GM12878 (cell line): Measurements from ENCODE around the gene SLC4A5. TPM values are rescaled to one million over a fixed set of nuclear protein-coding genes. Genes with fewer than 3 reads are reported as not detected.
A peak's percentile ranks its signal among the peaks of the same experiment; 100 is the strongest.

Source experiments
- ATAC-seq: fragments of 200-7000 bp; cut with Tn5 transposase; 3 replicates; pipeline ENCODE4 v1.9.1; 2020; ENCODE audit warnings: mild to moderate bottlenecking, moderate library complexity
- BruUV-seq: library from RNA; stranded (reverse); fragments of 400-500 nt; replicated peaks from 2 replicates; lab custom pipeline; 2021; lab: Mats Ljungman, UMichigan
- CTCF ChIA-PET: fragments of 300-600 bp; sonication (Branson Sonifier 250); formaldehyde crosslinking; extraction: SDS; loops from one replicate; lab custom pipeline; 2021; ENCODE audit warnings: inconsistent platforms; lab: Yijun Ruan, JAX
- POLR2A ChIA-PET: fragments of 350-600 bp; formaldehyde crosslinking; extraction: SDS; loops from one replicate; lab custom pipeline; 2021; ENCODE audit warnings: inconsistent platforms; lab: Charles Lee
- RAD21 ChIA-PET: fragments of 300-600 bp; sonication (Branson Sonifier 250); formaldehyde crosslinking; loops from one replicate; lab custom pipeline; 2023; ENCODE audit warnings: antibody characterized with exemption; ENCODE audit not compliant: unreplicated experiment; lab: Charles Lee
- SMC1A ChIA-PET: fragments of 300-600 bp; sonication (Branson Sonifier 250); formaldehyde crosslinking; loops from one replicate; lab custom pipeline; 2023; ENCODE audit not compliant: unreplicated experiment, uncharacterized antibody; lab: Charles Lee
- DNase-seq: peaks from one replicate; pipeline ENCODE4 v3.0.0-alpha.2; 2011; ENCODE audit warnings: low read depth, low spot score
- FAIRE-seq: peaks from 3 replicates; lab custom pipeline; 2011; peaks lifted over from hg19 to GRCh38; lab: Jason Lieb, UNC
- H2AFZ ChIP-seq: 2 replicates; pipeline ENCODE4 v1.6.0; 2011; ENCODE audit warnings: low read depth, low read length, control low read depth; ENCODE audit not compliant: control insufficient read depth
- H3K27ac ChIP-seq: 2 replicates; pipeline ENCODE4 v1.5.1; 2011; ENCODE audit warnings: control low read depth; ENCODE audit not compliant: control insufficient read depth, insufficient read depth
- H3K27me3 ChIP-seq, 2 experiments: replicated peaks in 1 of 2; 2 replicates each; pipeline versions ENCODE4 v1.6.0 to v1.6.1; 2011; ENCODE audit warnings: low read length in 1 of 2; ENCODE audit not compliant: control insufficient read depth in 2 of 2, insufficient read depth in 2 of 2
- H3K36me3 ChIP-seq, 2 experiments: 2 replicates each; pipeline ENCODE4 v1.5.1; 2011; ENCODE audit warnings: low read length in 1 of 2; ENCODE audit not compliant: control insufficient read depth in 2 of 2, insufficient read depth in 2 of 2
- H3K4me1 ChIP-seq: 2 replicates; pipeline ENCODE4 v1.6.1; 2011; ENCODE audit warnings: mild to moderate bottlenecking, low read length, moderate library complexity, mixed read lengths; ENCODE audit not compliant: control insufficient read depth, insufficient read depth
- H3K4me2 ChIP-seq: 2 replicates; pipeline ENCODE4 v1.6.0; 2011; ENCODE audit warnings: control low read depth; ENCODE audit not compliant: control insufficient read depth, insufficient read depth
- H3K4me3 ChIP-seq: fragments of 200-600 bp; sonication (generic); 2 replicates; pipeline ENCODE4 v1.5.1; 2016
- H3K79me2 ChIP-seq: 2 replicates; pipeline ENCODE4 v1.6.0; 2011; ENCODE audit warnings: low read length; ENCODE audit not compliant: control insufficient read depth, insufficient read depth
- H3K9ac ChIP-seq: 2 replicates; pipeline ENCODE4 v1.8.0; 2011; ENCODE audit warnings: low read length, control low read depth, mixed read lengths; ENCODE audit not compliant: control insufficient read depth, insufficient read depth
- H3K9me3 ChIP-seq: replicated peaks from 3 replicates; pipeline ENCODE4 v1.5.1; 2011; ENCODE audit warnings: mild to moderate bottlenecking, low read length; ENCODE audit not compliant: control insufficient read depth, insufficient read depth
- H4K20me1 ChIP-seq: 2 replicates; pipeline ENCODE4 v1.6.0; 2011; ENCODE audit not compliant: control insufficient read depth, insufficient read depth
- ASH2L ChIP-seq: fragments of 300-600, 200-600 bp; sonication (generic); IDR thresholded peaks from 2 replicates; pipeline ENCODE4 v1.6.1; 2017; ENCODE audit warnings: low read depth, mild to moderate bottlenecking, borderline replicate concordance
- CBX3 ChIP-seq: fragments of 200-600 bp; sonication (generic); IDR thresholded peaks from 2 replicates; pipeline ENCODE4 v1.6.1; 2016; ENCODE audit warnings: low read depth, borderline replicate concordance
- DPF2 ChIP-seq: fragments of 450-650 bp; IDR thresholded peaks from 2 replicates; pipeline ENCODE4 v1.6.1; 2017; ENCODE audit warnings: mild to moderate bottlenecking
- EGR1 ChIP-seq, 2 experiments: IDR thresholded peaks; 1 replicate in 1 of 2; 2 replicates in 1 of 2; pipeline ENCODE4 v1.6.1; 2011 to 2012; ENCODE audit warnings: low read depth in 2 of 2, low read length in 2 of 2, borderline replicate concordance in 1 of 2, mild to moderate bottlenecking in 1 of 2, moderate library complexity in 1 of 2
- KDM1A ChIP-seq: fragments of 200-600 bp; sonication (generic); IDR thresholded peaks from 2 replicates; pipeline ENCODE4 v1.6.1; 2016; ENCODE audit warnings: borderline replicate concordance
- KLF5 ChIP-seq: fragments of 450-650 bp; IDR thresholded peaks from 2 replicates; pipeline ENCODE4 v1.6.1; 2014; ENCODE audit warnings: mild to moderate bottlenecking; ENCODE audit not compliant: partially characterized antibody
- NR2C1 ChIP-seq: fragments of 450-650 bp; IDR thresholded peaks from 2 replicates; pipeline ENCODE4 v1.6.1; 2017; ENCODE audit warnings: antibody characterized with exemption, mild to moderate bottlenecking, moderate library complexity
- POU2F2 ChIP-seq: IDR thresholded peaks from 3 replicates; pipeline ENCODE4 v1.6.1; 2011; ENCODE audit warnings: low read depth, mild to moderate bottlenecking, low read length, borderline replicate concordance
- ZZZ3 ChIP-seq: IDR thresholded peaks from 2 replicates; pipeline ENCODE4 v1.6.1; 2011; ENCODE audit warnings: low read depth; ENCODE audit not compliant: control insufficient read depth, insufficient read length
- WGBS: methylation state at CpG from one replicate; pipeline ENCODE4 v1.1.6; 2016; ENCODE audit warnings: low lambda C conversion rate; ENCODE audit not compliant: insufficient replicate concordance, insufficient coverage; ENCODE audit errors: missing lambda C conversion rate; 5-methylcytosine and 5-hydroxymethylcytosine counted together
- in situ Hi-C: fragments of 300-500 bp; cut with MboI; formaldehyde crosslinking; loops from 9 replicates; pipeline ENCODE4 v1.14.3; 2018; ENCODE audit warnings: mixed read lengths
- intact Hi-C: fragments of 100-400 bp; cut with micrococcal nuclease; formaldehyde crosslinking; loops from one replicate; pipeline ENCODE4 v1.14.2; 2022; ENCODE audit not compliant: unreplicated experiment
- polyA plus RNA-seq, 11 experiments: library from polyadenylated mRNA; depleted of rRNA in 4 of 11; unstranded in 6 of 11; stranded (reverse) in 5 of 11; fragments of >200 nt; fragmentation: Nextera tagmentation in 4 of 11; fragmentation: Illumina TruSeq in 1 of 11; extraction: Ambion mirVana in 4 of 11; extraction: Trizol in 1 of 11; gene quantifications; 1 replicate in 1 of 11; 2 replicates in 10 of 11; pipeline versions ENCODE4 v1.2.1 to v1.2.3, GENCODE V29; 2011 to 2016; ENCODE audit warnings: inconsistent platforms in 2 of 11, missing spikeins in 2 of 11, low read depth in 1 of 11
- total RNA-seq, 4 experiments: library from RNA; depleted of rRNA in 3 of 4; stranded (reverse); fragments of >200 nt in 3 of 4; fragmentation: Illumina TruSeq in 1 of 4; extraction: Trizol in 1 of 4; gene quantifications; 2 replicates each; pipeline versions ENCODE4 v1.2.1 to v1.2.3, GENCODE V29; 2013 to 2021
- TF ChIP-seq, protein P1 (sequence below): fragments of 450-650 bp; IDR thresholded peaks from 2 replicates; pipeline ENCODE4 v1.6.1; 2017; ENCODE audit warnings: mild to moderate bottlenecking, low read depth, inconsistent platforms; ENCODE audit not compliant: poor library complexity, severe bottlenecking
- TF ChIP-seq, protein P2 (sequence below): IDR thresholded peaks from 2 replicates; pipeline ENCODE4 v1.6.1; 2012; ENCODE audit warnings: mild to moderate bottlenecking, low read depth, low read length

SLC4A5 gene
- total and polyA plus RNA-seq, 10 of the 15 experiments (the other 5 are each of a cell fraction or from before 2014, with no cell fraction given), result 0.15 to 4.7 (median 1.6) TPM

DNA sequence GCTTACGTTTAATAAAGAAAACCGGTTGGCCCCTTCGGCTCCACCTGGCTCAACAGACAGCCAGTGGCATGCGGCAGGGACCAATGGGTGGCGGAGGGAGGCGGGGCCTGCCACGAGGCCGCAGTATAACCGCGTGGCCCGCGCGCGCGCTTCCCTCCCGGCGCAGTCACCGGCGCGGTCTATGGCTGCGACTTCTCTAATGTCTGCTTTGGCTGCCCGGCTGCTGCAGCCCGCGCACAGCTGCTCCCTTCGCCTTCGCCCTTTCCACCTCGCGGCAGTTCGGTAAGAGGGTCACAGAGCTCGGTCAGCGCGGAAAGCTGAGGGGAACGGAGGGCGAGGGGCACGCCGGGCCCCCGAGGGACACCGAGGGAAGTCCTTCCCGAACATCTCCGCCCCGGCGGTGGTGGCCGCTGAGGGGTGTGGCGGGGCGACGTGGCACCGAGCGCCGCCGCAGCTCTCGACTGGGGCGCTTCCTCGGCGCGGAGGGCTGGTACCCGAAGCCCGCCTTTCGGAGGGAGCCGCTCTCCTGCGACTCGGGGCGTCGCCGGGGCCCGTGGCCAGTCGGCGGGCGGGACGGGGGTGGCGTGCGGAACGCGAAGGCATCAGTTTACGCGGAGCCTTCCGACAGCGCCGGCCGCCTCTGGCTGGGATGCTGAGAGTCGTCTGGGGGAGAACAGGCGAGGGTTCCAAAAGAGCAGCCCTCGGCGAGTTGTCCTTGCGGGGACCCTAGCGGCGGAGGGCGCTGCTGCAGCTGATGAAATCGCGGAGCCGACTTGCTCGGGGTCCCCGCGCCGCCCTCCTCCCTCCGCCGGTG is 144.5 kb downstream of the SLC4A5 start, which contains the start of gene MTHFD2 (continued):
- TF ChIP-seq EGR1 (IDR thresholded peaks at IDR 0.05; ENCODE audit: borderline replicate concordance in 1 of 2, low read depth in 2 of 2, low read length in 2 of 2), result peak in 1 of 2 experiments; percentile 46; a peak in 1 of 3 replicates
- peak; percentile 81 for TF ChIP-seq KLF5
- TF ChIP-seq NR2C1, result no peak
- TF ChIP-seq DPF2, result peak; percentile 53
- TF ChIP-seq, protein P1, sequence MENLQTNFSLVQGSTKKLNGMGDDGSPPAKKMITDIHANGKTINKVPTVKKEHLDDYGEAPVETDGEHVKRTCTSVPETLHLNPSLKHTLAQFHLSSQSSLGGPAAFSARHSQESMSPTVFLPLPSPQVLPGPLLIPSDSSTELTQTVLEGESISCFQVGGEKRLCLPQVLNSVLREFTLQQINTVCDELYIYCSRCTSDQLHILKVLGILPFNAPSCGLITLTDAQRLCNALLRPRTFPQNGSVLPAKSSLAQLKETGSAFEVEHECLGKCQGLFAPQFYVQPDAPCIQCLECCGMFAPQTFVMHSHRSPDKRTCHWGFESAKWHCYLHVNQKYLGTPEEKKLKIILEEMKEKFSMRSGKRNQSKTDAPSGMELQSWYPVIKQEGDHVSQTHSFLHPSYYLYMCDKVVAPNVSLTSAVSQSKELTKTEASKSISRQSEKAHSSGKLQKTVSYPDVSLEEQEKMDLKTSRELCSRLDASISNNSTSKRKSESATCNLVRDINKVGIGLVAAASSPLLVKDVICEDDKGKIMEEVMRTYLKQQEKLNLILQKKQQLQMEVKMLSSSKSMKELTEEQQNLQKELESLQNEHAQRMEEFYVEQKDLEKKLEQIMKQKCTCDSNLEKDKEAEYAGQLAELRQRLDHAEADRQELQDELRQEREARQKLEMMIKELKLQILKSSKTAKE, result no peak
- TF ChIP-seq KDM1A, result no peak

DNA sequence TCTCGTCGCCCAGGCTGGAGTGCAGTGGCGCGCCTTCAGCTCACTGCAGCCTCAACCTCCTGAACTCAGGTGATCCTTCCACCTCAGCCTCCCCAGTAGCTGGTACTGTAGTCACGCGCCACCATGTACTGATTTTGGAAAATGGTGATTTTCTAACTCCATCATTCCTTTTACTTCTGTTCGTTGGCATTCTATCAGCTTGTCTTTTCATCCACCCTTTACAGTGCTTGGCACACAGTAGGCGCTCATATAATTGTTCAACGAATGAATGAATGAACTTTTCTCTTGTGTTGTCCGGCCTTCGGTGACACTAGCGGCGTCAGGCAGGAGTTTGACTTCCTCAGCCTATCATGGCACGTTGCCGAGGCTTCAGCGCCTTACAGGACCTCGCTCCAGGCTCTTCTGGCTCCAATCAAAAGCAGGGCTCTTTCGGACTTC is 145.2 kb downstream of the SLC4A5 start:
- H3K27ac ChIP-seq, result peak overlapping the region; percentile 59
- 37% methylated on average over 18 of the region's 18 CpGs for WGBS
- no TSS peak for BruUV-seq
- DNase-seq, result no peak
- no peaks in the 10 kb centered on the region for H3K27me3 ChIP-seq
- ChIA-PET RAD21 (interaction anchor here (0.8 to 4.6 kb wide), 6 partner anchors 19 to 78 kb away, joined by 3 to 39 read pairs (median 4); partner anchors contain the start of gene MOB1A), POLR2A (interaction anchor here (2.5 to 6.4 kb wide), 3 partner anchors 13 to 23 kb away, joined by 9 to 83 read pairs (median 48); partner anchors contain the start of gene MOB1A), CTCF (interaction anchor here (1.3 to 7.8 kb wide), 13 partner anchors 10 to 194 kb away, joined by 3 to 90 read pairs (median 8); partner anchors contain the start of genes BOLA3 and MOB1A), SMC1A (interaction anchor here (0.9 to 3.7 kb wide), 13 partner anchors 10 to 290 kb away, joined by 3 to 24 read pairs (median 5); partner anchors contain the start of gene MOB1A)
- H3K36me3 ChIP-seq, result peaks cover 0 to 2% of the 10 kb centered on the region in 2 experiments; a peak in 1 of 4 replicates
- H3K4me3 ChIP-seq, result peak overlapping the region; percentile 47; the same call in 1 of the 2 replicates
- peak overlapping the region; percentile 79 for H3K4me2 ChIP-seq
- FAIRE-seq, result peak; percentile 96
- peaks cover 49% of the 10 kb centered on the region for H3K79me2 ChIP-seq
- H3K9me3 ChIP-seq, result no peaks in the 10 kb centered on the region
- in situ Hi-C loops (no loop called here), intact Hi-C loops (loop anchor here (1.0 kb wide), 1 partner anchor 20 kb away; the partner anchor contains the start of gene MOB1A)
- no peak overlapping the region; the same call in 1 of the 2 replicates for H3K9ac ChIP-seq
- H3K4me1 ChIP-seq, result peaks cover 8% of the 10 kb centered on the region
- ATAC-seq, result no peak
- H4K20me1 ChIP-seq, result no peaks in the 10 kb centered on the region; the same call in 1 of the 2 replicates
- peak overlapping the region; percentile 74 for H2AFZ ChIP-seq
- TF ChIP-seq ZZZ3 (no peak), ASH2L (no peak), POU2F2 (no peak), CBX3 (no peak)
- TF ChIP-seq, protein P2, sequence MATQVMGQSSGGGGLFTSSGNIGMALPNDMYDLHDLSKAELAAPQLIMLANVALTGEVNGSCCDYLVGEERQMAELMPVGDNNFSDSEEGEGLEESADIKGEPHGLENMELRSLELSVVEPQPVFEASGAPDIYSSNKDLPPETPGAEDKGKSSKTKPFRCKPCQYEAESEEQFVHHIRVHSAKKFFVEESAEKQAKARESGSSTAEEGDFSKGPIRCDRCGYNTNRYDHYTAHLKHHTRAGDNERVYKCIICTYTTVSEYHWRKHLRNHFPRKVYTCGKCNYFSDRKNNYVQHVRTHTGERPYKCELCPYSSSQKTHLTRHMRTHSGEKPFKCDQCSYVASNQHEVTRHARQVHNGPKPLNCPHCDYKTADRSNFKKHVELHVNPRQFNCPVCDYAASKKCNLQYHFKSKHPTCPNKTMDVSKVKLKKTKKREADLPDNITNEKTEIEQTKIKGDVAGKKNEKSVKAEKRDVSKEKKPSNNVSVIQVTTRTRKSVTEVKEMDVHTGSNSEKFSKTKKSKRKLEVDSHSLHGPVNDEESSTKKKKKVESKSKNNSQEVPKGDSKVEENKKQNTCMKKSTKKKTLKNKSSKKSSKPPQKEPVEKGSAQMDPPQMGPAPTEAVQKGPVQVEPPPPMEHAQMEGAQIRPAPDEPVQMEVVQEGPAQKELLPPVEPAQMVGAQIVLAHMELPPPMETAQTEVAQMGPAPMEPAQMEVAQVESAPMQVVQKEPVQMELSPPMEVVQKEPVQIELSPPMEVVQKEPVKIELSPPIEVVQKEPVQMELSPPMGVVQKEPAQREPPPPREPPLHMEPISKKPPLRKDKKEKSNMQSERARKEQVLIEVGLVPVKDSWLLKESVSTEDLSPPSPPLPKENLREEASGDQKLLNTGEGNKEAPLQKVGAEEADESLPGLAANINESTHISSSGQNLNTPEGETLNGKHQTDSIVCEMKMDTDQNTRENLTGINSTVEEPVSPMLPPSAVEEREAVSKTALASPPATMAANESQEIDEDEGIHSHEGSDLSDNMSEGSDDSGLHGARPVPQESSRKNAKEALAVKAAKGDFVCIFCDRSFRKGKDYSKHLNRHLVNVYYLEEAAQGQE, result no peak
